HG02884 (cell line): ENCODE measurements around the gene SEBOX.

Experiments used
- ATAC-seq: cut with Tn5 transposase; IDR thresholded peaks from one replicate; pipeline ENCODE4 v1.9.1; 2021; ENCODE audit warnings: mild to moderate bottlenecking, moderate library complexity; ENCODE audit not compliant: unreplicated experiment

SEBOX gene

GRCh38 chr17:28320215-28321061 lies 44.6 kb downstream of the SEBOX start:
- no peak for ATAC-seq

GRCh38 chr17:28319598-28319935 lies 45.4 kb downstream of the SEBOX start:
- ATAC-seq: no peak

GRCh38 chr17:28318759-28319597 lies 46.0 kb downstream of the SEBOX start, which contains the start of gene TMEM97:
Gene TMEM97, plus strand, starts transcription at chr17:28319200. Its CDS starts 40 bp downstream, at chr17:28319240.
- peak; percentile 96 for ATAC-seq

GRCh38 chr17:28317966-28318758 lies 46.8 kb downstream of the SEBOX start:
- peak; percentile 11 for ATAC-seq

GRCh38 chr17:28317099-28317965 lies 47.7 kb downstream of the SEBOX start:
- ATAC-seq: no peak

GRCh38 chr17:28315846-28316705 lies 48.9 kb downstream of the SEBOX start:
- no peak for ATAC-seq

GRCh38 chr17:28313841-28314240 lies 51.2 kb downstream of the SEBOX start:
- ATAC-seq: no peak
